HepG2 (cell line): ENCODE measurements around the gene FHDC1. TPM values are rescaled to one million over a fixed set of nuclear protein-coding genes. Genes with fewer than 3 reads are reported as not detected.

Experiments used
- BRF2 ChIP-seq: sonication (generic); formaldehyde crosslinking; IDR thresholded peaks from 2 replicates; pipeline ENCODE4 v1.8.1; 2022; ENCODE audit warnings: mild to moderate bottlenecking, missing genetic modification reagents
- CENPX ChIP-seq: sonication (generic); formaldehyde crosslinking; IDR thresholded peaks from 2 replicates; pipeline ENCODE4 v1.9.0; 2021; ENCODE audit warnings: mild to moderate bottlenecking, missing genetic modification reagents, moderate library complexity
- DNMT1 ChIP-seq: sonication (generic); formaldehyde crosslinking; IDR thresholded peaks from 2 replicates; pipeline ENCODE4 v1.5.1; 2020; ENCODE audit warnings: mild to moderate bottlenecking, missing genetic modification reagents
- KAT8 ChIP-seq: IDR thresholded peaks from 2 replicates; pipeline ENCODE4 v1.6.1; 2016; ENCODE audit warnings: missing genetic modification reagents, missing compliant biosample characterization
- SIN3B ChIP-seq: fragments of 150-350 bp; IDR thresholded peaks from 2 replicates; pipeline ENCODE4 v1.6.1; 2014; ENCODE audit warnings: low read length
- SP4 ChIP-seq: sonication (generic); formaldehyde crosslinking; IDR thresholded peaks from 2 replicates; pipeline ENCODE4 v1.8.1; 2023; ENCODE audit warnings: mild to moderate bottlenecking, missing genetic modification reagents
- SP5 ChIP-seq: IDR thresholded peaks from 2 replicates; pipeline ENCODE4 v1.6.1; 2016; ENCODE audit warnings: low read depth, borderline replicate concordance
- TBX2 ChIP-seq: sonication (generic); formaldehyde crosslinking; IDR thresholded peaks from 2 replicates; pipeline ENCODE4 v1.5.0; 2020; ENCODE audit warnings: missing genetic modification reagents, mild to moderate bottlenecking, borderline replicate concordance
- ZFP36L2 ChIP-seq: sonication (generic); formaldehyde crosslinking; IDR thresholded peaks from 2 replicates; pipeline ENCODE4 v1.4.0; 2020; ENCODE audit warnings: missing genetic modification reagents
- ZMYM4 ChIP-seq: sonication (generic); formaldehyde crosslinking; IDR thresholded peaks from 2 replicates; pipeline ENCODE4 v1.8.1; 2023; ENCODE audit warnings: mild to moderate bottlenecking, missing genetic modification reagents
- ZNF225 ChIP-seq: sonication (generic); formaldehyde crosslinking; IDR thresholded peaks from 2 replicates; pipeline ENCODE4 v1.4.0; 2020; ENCODE audit warnings: mild to moderate bottlenecking, missing genetic modification reagents
- ZNF264 ChIP-seq: sonication (generic); formaldehyde crosslinking; IDR thresholded peaks from 2 replicates; pipeline ENCODE4 v1.4.0; 2020; ENCODE audit warnings: missing genetic modification reagents
- ZNF570 ChIP-seq: sonication (generic); formaldehyde crosslinking; IDR thresholded peaks from 2 replicates; pipeline ENCODE4 v1.4.0; 2020; ENCODE audit warnings: mild to moderate bottlenecking, missing genetic modification reagents, borderline replicate concordance
- ZNF574 ChIP-seq: sonication (generic); formaldehyde crosslinking; IDR thresholded peaks from 2 replicates; pipeline ENCODE4 v1.4.0; 2020; ENCODE audit warnings: missing genetic modification reagents
- ZNF800 ChIP-seq: sonication (generic); formaldehyde crosslinking; IDR thresholded peaks from 2 replicates; pipeline ENCODE4 v1.4.0; 2020; ENCODE audit warnings: missing genetic modification reagents
- polyA plus RNA-seq, 8 experiments: library from polyadenylated mRNA; depleted of rRNA in 3 of 8; stranded (reverse) in 7 of 8; unstranded in 1 of 8; fragments of >200 nt; fragmentation: Illumina TruSeq in 4 of 8; extraction: Trizol in 4 of 8; gene quantifications; 2 replicates each; pipeline versions ENCODE4 v1.2.1 to v1.2.3, GENCODE V29; 2011 to 2016; ENCODE audit warnings: low read depth in 4 of 8, missing spikeins in 1 of 8, mixed read lengths in 1 of 8; ENCODE audit not compliant: insufficient read depth in 1 of 8
- total RNA-seq, 5 experiments: library from RNA; depleted of rRNA; stranded (reverse); fragments of >200 nt; fragmentation: Illumina TruSeq; extraction: Trizol; gene quantifications; 2 replicates each; pipeline ENCODE4 v1.2.3, GENCODE V29; 2016; ENCODE audit warnings: low read depth in 1 of 5
- TF ChIP-seq, protein P1 (sequence below): sonication (generic); formaldehyde crosslinking; IDR thresholded peaks from one replicate; pipeline ENCODE4 v1.5.1; 2020; ENCODE audit warnings: mild to moderate bottlenecking, missing genetic modification reagents; ENCODE audit errors: not compliant biosample characterization

FHDC1 gene
- total and polyA plus RNA-seq, 2 of the 13 experiments (the other 11 are each of a cell fraction or from before 2014, with no cell fraction given), result 0.07 to 0.15 TPM

DNA sequence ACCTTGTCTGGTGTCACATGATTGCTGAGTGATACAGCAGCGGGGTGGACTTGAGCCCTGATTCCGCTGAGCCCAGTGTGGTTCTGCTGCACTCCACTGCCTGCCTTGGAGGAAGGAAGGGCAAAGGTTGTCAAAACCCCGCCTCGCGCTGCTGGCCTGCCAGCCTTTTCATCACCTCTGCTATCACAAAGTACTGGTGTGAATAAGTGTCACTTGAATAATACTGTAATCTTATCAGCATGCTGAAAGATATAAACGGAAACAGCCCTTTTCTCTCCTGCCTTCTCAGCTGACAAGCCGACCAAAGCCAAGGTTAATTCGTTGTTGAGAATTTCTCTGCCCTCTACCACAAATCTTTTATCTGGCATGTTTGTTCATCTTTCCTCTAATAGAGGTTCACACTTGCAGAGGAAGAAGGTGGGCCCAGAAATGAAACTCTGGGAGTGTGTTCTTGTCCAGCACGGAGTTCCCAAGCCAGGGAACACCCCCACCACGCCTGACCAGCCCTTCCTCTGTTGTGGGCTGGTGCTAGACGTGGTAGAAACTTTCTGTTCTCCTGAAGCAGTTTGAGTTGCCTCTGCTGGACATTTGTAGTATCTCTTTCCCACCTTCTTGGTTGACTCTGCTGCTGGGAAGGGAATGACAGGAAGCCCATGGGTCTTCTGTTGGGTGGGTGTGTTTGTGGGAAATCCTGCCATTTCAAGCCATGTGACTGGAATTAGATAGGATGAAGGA is 21.5 kb downstream of the FHDC1 start (continued):
- TF ChIP-seq ZNF574 (CRISPR knock-in tag) (no peak), ZMYM4 (CRISPR knock-in tag) (0 out of 2 replicates have a peak, but pooled peaks have one; percentile 20), SP4 (CRISPR knock-in tag) (no peak), TBX2 (CRISPR knock-in tag) (peak; percentile 76), SIN3B (no peak), ZNF225 (CRISPR knock-in tag) (no peak), ZNF570 (CRISPR knock-in tag) (no peak), ZNF264 (CRISPR knock-in tag) (no peak), CENPX (no peak), KAT8 (CRISPR knock-in tag) (no peak), ZFP36L2 (CRISPR knock-in tag) (no peak), ZNF800 (CRISPR knock-in tag) (no peak), DNMT1 (CRISPR knock-in tag) (no peak), BRF2 (CRISPR knock-in tag) (no peak), SP5 (peak; percentile 39; the same call in 1 of the 2 replicates)
- TF ChIP-seq, protein P1, sequence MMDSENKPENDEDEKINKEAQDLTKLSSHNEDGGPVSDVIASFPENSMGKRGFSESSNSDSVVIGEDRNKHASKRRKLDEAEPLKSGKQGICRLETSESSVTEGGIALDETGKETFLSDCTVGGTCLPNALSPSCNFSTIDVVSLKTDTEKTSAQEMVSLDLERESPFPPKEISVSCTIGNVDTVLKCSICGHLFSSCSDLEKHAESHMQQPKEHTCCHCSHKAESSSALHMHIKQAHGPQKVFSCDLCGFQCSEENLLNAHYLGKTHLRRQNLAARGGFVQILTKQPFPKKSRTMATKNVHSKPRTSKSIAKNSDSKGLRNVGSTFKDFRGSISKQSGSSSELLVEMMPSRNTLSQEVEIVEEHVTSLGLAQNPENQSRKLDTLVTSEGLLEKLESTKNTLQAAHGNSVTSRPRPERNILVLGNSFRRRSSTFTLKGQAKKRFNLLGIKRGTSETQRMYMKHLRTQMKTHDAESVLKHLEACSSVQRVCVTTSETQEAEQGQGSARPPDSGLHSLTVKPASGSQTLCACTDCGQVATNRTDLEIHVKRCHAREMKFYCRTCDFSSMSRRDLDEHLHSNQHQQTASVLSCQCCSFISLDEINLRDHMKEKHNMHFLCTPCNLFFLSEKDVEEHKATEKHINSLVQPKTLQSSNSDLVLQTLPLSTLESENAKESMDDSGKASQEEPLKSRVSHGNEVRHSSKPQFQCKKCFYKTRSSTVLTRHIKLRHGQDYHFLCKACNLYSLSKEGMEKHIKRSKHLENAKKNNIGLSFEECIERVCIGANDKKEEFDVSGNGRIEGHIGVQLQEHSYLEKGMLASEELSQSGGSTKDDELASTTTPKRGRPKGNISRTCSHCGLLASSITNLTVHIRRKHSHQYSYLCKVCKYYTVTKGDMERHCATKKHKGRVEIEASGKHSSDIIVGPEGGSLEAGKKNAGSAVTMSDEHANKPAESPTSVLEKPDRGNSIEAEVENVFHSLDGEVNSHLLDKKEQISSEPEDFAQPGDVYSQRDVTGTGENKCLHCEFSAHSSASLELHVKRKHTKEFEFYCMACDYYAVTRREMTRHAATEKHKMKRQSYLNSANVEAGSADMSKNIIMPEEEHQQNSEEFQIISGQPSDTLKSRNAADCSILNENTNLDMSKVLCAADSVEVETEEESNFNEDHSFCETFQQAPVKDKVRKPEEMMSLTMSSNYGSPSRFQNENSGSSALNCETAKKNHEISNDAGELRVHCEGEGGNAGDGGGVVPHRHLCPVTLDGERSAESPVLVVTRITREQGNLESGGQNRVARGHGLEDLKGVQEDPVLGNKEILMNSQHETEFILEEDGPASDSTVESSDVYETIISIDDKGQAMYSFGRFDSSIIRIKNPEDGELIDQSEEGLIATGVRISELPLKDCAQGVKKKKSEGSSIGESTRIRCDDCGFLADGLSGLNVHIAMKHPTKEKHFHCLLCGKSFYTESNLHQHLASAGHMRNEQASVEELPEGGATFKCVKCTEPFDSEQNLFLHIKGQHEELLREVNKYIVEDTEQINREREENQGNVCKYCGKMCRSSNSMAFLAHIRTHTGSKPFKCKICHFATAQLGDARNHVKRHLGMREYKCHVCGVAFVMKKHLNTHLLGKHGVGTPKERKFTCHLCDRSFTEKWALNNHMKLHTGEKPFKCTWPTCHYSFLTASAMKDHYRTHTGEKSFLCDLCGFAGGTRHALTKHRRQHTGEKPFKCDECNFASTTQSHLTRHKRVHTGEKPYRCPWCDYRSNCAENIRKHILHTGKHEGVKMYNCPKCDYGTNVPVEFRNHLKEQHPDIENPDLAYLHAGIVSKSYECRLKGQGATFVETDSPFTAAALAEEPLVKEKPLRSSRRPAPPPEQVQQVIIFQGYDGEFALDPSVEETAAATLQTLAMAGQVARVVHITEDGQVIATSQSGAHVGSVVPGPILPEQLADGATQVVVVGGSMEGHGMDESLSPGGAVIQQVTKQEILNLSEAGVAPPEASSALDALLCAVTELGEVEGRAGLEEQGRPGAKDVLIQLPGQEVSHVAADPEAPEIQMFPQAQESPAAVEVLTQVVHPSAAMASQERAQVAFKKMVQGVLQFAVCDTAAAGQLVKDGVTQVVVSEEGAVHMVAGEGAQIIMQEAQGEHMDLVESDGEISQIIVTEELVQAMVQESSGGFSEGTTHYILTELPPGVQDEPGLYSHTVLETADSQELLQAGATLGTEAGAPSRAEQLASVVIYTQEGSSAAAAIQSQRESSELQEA (CRISPR knock-in tag), result no peak
